Stimulated activated naive CD4-positive, alpha-beta T cell (primary cell): ENCODE results near the gene AMIGO3.
"Not testable (repeated sequence)": the region's sequence is repeated elsewhere in the genome, so short reads cannot be mapped to it uniquely, and the experiment has no call there.

Experiments
- DNase-seq, 6 experiments: peaks; one replicate each; lab custom pipeline; 2025; lab: John Stamatoyannopoulos, UW

The AMIGO3 gene, protein sequence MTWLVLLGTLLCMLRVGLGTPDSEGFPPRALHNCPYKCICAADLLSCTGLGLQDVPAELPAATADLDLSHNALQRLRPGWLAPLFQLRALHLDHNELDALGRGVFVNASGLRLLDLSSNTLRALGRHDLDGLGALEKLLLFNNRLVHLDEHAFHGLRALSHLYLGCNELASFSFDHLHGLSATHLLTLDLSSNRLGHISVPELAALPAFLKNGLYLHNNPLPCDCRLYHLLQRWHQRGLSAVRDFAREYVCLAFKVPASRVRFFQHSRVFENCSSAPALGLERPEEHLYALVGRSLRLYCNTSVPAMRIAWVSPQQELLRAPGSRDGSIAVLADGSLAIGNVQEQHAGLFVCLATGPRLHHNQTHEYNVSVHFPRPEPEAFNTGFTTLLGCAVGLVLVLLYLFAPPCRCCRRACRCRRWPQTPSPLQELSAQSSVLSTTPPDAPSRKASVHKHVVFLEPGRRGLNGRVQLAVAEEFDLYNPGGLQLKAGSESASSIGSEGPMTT

DNA sequence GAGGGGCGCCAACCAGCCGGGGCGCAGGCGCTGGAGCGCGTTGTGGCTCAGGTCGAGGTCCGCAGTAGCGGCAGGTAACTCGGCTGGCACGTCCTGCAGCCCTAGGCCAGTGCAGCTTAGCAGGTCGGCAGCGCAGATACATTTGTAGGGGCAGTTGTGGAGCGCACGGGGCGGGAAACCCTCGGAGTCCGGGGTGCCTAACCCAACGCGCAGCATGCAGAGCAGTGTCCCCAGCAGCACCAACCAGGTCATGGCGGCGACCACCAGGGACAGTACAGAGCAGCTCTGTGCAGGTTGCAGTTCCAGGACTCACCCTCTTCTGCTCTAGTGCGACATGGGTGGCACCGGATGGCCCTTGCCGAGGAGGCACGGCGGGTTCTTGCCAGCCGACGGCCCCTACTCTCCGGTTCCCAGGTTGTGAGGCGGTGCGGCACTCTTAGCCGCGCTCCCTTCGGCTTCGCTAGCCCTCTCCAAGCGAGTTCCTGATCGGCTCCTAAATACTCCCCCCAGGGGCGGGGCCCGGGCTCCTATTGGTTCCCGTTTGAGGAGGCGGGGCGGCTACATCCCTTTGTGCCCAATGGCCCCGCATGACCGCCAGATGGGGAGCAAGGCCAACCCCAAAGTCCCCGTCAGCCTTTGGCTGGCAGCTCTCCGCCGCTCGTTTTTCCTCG, at the start of gene AMIGO3:
Gene AMIGO3, minus strand, starts transcription at position 471 of the 671 bp plus-strand sequence. Its CDS starts 219 bp downstream, at position 252.
- peak; percentile 80 to 95 (median 90) for DNase-seq

DNA sequence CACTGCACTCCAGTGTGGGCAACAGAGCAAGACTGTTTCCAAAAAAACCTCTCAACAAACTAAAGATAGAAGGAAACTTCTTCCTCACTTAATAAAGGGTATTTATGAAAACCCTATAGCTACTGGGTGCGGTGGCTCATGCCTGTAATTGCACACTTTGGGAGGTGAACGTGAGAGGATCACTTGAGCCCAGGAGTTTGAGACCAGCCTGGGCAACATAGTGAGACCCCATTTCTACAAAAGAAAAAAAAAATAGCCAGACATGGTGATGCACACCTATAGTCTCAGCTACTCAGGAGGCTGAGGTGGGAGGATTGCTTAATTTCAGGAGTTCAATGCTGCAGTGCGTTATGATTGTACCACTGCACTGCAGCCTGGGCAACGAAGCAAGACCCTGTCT, 44.5 kb upstream of the AMIGO3 start:
- DNase-seq = no peak

DNA sequence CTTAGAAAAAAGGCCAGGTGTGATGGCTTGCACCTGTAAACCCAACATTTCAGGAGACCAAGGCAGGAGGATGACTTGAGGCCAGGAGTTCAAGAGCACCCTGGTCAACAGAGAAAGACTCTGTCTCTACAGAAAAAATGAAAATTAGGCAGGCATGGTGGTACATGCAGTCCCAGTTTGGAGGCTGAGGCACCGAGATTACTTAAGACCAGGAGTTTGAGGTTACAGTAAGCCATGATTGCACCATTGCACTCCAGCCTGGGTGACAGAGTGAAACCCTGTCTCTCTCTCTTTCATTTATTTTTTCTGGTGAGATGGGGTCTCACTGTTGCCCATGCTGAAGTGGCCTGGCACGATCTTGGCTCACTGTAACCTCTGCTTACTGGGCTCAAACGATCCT, 42.2 kb upstream of the AMIGO3 start:
- DNase-seq = no peak

DNA sequence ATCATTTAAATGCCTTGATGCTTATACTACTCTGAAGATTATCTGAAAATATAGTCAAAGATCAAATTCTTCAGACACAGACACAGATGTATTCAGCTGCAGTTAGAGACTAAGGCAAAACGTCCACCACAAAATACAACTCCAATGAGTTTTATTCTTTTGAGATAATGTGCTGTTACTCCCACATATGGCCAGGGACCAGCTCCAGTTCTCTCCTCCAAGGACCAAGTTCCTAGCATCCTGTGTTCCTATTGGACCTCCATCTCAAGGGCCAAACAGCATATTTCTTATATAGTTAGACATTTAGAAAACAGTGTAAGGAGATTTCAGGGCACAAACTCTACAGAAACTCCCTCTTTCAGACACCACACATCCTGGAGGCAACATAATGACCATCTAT, 39.7 kb upstream of the AMIGO3 start:
- DNase-seq = no peak

DNA sequence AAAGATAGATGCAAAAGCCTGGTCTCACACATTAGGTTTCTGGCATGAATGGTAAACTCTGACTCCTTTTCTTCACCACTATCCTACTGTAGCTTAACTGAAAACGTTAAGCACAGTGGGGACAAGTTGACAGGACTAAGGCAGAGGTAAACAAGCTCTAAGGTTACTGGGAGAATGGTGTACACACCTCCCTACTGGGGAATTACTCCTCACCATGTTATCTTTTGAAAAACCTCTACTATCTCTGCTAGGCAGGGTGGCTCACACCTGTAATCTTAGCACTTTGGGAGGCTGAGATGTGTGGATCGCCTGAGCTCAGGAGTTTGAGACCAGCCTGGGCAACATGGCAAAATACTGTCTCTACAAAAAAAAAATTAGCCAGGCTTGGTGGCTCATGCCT, 37.7 kb upstream of the AMIGO3 start:
- DNase-seq = no peak

DNA sequence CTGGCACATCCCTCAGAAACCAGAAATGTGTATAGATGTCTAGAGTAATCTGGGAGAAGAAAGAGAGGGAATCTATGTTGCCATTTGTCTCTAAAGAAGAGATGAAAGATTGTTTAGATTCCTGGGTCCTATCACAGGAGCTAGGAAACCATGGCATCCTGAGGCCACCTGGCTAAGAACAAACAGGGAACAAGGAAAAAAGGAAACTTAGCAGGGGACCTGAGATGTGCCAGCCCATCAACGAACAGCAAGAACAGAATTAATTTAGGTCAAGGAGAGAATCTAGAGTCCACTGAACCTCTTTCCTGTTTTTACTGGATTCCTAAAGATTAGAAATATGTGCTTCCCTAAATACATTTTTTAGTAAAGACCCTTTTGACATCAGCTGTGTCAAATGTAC, 36.6 kb upstream of the AMIGO3 start:
- no peak for DNase-seq

DNA sequence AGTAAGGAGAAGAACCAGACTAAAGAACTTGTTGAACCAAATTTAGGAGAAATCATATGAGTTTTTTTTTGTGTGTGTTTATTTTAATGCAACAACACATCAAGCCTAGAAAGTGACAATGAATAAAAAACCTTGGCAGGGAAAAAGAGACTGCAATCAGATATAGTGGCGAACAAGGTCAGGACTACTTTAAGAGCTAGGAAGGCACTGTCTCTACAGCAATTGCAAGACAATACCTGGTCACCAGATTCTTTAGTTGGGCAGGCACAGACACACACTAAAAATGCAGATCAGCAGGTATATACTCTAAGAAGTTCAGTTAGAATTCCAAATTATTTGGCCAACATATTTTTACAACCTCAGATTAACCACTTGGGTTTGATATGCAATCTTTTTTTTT, 35.1 kb upstream of the AMIGO3 start:
- no peak for DNase-seq

DNA sequence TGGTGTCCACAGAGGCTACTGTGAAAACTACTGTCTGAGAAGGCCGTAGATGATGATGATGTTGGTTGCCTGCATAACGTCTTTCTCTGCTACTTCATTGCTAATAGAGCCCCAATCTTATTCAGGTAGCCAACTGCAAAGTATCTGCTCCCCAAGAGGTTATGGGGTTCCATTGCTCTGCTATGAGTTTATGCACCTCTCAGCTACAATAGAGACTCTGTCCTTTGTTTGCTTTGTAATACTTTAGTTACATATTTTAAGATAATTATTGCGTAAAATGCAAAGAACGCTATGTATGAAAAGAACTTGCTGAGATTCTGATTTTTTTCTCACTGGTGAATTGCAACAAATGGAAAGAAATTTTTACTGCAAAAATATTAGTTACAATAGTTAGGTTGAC, 32.0 kb upstream of the AMIGO3 start:
- no peak for DNase-seq

DNA sequence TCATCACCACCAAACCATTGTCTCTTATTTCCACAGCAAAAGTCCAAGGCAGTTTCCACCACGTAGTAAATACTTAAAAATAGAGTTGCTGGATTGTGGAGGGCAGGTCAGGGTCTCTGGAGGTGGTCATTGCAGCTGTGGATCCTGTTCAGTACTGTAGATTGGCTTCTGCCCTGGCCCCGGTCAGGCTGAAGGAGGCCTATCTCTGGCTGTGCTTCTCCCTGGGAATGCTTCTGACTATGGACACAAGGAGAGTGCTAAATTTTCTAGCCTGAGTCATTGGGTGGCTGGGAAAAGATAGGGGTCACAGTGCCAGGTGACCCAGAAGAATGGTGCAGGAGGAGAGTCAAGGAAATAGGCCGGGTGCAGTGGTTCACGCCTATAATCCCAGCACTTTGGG, 30.6 kb upstream of the AMIGO3 start:
- no peak for DNase-seq

DNA sequence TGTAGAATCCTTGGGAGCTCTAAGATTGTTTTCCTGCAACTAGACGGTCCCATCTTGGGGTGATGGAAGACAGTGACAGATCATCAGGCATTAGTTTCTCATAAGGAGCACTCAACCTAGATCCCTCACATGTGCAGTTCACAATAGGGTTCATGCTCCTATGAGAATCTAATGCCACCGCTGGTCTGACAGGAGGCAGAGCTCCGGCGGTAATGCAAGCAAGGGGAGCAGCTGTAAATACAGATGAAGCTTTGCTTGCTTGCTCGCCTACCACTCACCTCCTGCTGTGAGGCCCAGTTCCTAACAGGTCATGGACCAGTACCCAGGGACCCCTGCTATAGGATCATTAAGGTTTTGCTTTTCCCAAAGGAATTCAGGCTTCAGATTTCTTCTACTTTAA, 29.4 kb upstream of the AMIGO3 start:
- not testable (repeated sequence) for DNase-seq

DNA sequence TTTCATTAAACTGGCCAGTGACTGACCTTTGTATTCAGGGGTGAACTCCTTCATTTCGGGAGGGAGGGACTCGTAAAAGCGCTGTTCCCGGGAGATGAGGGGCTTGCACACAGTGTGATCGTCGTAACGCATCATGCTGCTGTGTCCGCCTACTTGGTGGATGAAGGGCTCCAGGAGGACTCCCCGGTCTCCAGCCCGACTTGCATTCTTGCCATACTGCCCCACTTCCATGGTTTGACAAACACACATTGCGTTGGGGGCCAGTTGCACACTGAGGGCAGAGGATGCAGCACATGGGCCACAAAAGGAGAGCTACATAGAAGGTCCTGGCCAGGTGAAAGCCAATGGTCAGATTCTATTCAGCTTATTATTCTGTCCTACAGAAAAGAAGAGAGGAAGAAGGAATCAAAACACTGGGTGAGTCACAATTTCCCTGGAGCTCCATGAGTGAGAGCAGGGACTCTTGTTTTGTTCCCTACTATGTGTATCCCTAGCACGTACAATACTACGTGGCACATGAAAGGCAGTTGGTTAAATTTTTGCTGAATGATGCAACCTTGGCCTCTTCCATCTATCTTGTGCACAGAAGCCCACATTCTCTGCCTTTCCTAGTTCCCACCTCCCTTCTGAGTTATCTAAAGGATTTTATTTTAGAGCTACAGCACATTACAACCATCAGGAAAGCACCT, 28.5 kb upstream of the AMIGO3 start:
- no peak for DNase-seq

DNA sequence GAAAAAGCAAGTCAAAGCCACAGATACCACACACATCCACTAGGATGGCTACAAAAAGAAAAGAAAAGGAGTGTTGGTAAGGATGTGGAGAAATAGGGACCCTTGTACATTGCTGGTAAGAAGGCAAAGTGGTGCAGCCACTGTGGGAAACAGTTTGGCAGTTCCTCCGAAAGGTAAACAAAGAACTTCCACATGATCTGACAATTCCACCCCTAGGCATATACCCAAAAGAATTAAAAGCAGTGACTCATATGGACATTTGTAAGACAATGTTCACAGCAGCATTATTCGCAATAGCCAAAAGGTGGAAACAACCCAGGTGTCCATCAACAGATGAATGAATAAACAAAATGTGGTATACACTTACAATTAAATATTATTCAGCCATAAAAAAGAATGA, 26.5 kb upstream of the AMIGO3 start:
- DNase-seq = no peak

DNA sequence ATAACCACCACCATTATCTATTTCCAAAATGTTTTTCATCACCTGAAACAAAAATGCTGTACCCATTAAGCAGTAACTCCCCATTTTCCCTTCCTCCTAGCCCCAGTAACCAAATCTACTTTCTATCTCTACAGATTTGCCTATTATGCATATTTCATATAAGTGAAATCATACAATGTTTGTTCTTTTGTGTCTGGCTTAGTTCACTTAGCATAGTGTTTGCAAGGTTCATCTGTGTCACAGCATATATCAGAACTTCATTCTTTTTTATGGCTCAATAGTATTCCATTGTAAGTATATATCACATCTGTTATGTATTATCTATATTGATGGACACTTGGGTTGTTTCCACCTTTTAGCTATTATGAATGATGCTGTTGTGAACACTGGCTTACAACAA, 20.9 kb upstream of the AMIGO3 start:
- no peak for DNase-seq

DNA sequence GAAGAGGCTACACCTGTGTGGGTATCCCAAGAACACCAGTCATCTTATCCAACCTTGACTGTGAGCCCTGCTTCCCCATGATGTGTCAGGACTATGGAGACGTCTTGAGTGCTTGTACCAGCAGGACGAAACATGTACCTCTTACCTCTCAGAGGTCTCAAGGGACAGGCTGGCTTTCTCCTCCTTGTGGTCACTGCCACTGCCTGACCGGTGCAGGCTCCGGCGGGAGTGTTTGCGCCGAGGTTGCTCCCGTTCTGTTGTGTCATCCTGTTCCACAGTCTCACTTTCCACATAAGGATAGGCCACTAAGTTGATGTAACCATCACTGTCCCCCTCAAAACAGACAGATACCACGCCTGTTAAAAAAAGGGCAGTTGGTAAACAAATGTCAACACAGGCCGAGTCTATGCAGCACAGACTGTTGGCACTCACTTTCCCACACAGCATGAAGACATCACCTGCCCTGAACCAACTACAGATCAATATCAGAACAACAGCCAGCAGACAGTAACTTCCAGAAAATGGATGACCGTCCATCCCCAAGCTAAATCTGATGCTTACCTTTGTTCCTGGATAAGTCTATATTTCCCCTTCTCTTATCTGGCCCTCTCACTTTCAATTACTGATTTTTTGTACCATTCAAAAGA, 18.7 kb upstream of the AMIGO3 start:
- no peak for DNase-seq

DNA sequence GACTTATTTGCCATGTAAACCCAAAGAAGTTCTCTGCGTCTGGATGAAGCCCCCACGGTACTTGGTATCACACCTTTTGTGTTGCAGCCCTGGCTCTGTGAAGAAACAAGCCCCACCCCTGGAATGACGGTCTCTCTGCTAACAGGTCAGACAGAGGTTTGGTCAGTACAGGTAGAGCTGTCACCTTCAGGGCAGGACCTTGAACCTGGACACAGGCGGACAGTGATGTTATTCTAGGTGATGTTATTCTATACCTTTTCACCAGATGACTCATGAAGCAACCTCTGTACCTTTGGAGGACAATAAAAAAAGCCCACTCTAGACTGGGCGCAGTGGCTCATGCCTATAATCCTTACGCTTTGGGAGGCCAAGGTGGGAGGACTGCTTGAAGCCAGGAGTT, 15.3 kb upstream of the AMIGO3 start:
- DNase-seq = no peak

DNA sequence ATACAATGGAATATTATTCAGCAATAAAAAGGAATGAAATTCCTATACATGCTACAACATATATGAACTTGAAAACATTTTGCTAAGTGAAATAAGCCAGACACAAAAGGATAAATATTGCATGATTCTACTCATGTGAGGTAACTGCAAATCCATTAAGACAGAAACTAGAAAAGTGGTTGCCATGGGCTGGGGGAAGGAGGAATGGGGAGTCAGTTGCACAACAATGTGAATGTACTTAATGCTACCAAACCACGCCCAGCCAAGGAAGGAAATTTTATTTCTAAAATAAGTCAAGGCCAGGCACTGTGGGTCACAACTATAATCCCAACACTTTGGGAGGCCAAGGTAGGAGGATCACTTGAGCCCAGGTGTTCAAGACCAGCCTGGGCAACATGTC, 14.1 kb upstream of the AMIGO3 start:
- no peak for DNase-seq

DNA sequence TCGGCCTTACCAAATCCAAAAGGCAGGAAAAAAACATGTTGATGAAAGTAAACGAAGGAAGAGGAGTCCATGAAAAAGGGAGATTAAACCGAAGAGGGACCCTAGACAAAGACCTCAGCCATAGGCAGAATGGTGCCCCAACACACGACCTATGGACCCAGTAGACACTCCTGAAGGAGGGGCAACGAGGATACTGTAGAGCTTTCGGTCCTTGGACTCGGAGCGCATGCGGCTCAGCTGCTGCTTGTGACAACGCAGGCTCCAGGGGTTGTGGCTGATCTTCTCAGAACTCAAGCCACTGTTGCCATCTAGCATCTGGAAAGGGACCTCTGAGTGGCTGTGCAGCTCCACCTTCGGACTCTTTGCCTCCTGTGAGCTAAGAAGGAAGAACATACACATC, 13.1 kb upstream of the AMIGO3 start:
- no peak for DNase-seq

DNA sequence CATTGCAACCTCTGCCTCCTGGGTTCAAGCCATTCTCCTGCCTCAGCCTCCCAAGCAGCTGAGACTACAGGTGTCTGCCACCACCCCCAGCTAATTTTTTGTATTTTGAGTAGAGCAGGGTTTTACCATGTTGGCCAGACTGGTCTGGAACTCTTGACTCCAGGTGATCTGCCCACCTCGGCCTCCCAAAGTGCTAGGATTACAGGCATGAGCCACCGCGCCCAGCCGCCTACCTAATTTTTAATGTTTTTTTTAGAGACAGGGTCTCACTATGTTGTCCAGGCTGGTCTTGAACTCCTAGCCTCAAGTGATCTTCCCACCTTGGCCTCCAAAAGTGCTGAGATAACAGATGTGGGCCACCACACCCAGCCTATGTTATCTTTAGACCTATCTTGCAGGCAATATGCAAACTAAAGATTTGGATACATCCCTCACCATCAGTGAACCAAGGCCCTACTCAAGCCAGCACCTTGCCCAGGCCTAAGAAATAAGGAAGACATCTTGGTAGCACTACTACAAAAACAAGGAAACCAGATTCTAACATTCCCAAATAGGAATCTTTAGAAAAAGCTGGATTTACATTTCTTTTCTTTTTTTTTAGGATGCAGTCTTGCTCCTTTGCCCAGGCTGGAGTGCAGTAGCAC, 10.6 kb upstream of the AMIGO3 start:
- no peak for DNase-seq

DNA sequence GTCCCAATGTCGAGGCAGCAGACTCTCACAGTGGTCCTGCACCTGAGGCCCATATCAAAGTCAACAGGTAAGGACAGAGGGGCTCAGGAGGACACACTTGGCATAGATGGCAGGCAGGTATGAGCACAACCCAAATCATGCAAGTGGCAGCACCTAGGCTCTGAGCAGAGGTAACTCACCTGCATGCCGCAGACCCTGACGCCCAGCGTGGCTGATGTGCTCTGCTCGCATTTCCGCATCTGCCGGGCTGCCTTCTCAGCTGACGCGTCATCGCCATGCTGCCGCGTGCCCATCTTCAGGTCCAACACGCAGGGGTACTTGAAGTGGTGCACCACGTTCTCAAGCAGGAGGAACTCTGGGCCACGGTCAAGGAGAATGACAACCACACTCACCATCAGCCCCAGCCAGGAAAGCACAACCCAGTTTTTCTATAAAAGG, 8.5 kb upstream of the AMIGO3 start:
- no peak for DNase-seq

DNA sequence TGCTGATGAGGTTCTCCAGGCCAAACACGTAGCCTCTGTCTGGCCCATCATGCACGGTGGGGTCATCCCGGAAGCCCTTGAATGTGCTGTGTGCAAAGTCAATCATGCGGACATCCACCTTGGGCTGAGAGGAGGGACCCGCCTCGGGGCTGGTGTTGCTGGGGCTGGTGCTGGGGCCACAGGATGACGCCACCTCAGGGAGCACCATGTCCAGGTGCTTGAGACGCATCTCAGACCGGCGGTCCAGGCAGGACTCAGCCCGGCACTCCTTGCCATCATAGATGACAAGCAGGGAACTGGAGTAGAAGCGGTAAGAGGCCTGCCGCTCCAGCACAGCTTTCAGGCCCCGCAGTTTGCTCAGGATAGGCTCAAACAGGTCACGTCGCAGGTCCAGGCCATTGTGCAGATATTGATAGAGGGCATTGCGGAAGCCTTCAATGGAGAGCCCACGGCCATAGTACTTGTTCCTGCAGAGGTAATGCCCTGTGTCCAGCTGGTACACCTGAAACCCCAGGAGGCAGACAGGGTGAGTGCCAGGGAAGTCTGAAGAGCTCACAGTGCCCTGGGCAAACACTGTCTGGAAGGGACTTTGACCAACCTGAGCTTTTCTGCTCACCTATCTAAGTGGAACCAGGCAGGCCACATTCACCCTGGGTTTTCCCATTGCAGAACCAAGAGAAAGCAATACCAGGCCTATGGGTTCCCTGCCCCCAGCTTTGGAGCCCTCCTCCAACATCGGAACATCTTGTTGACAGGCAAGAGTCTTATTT, 7.9 kb upstream of the AMIGO3 start:
- DNase-seq = no peak
